ENCODE measurements around the gene HIF3A.
A peak's percentile ranks its signal among the peaks of the same experiment; 100 is the strongest.

HIF3A gene

GRCh38 chr19:46347985-46348384 lies 51.1 kb downstream of the HIF3A start:
- TF ChIP-seq CTCF (IDR thresholded peaks at IDR 0.05; ENCODE audit: low read length) (no peak), EZH2phosphoT487 (IDR thresholded peaks at IDR 0.05; ENCODE audit: low read length) (no peak)
- peak overlapping the region; percentile 89; the same call in 1 of the 2 replicates for H3K9ac ChIP-seq (ENCODE audit: low read length)
- H3K9me3 ChIP-seq (replicated peaks; ENCODE audit: insufficient read depth, low read length): no peaks in the 10 kb centered on the region
- H3K4me3 ChIP-seq (ENCODE audit: low read length): peak overlapping the region; percentile 96
- DNase-seq: no peak
- peak overlapping the region; percentile 82 for H3K4me2 ChIP-seq (ENCODE audit: low read depth, low read length)
- H3K27me3 ChIP-seq (replicated peaks; ENCODE audit: insufficient read depth, low read length): peaks cover 6% of the 10 kb centered on the region
- H3F3A ChIP-seq (ENCODE audit: insufficient read depth, low read length): 0 out of 2 replicates have a peak, but pooled peaks cover 6% of the 10 kb centered on the region
- H3K27ac ChIP-seq (ENCODE audit: low read length): no peak overlapping the region
- no peak overlapping the region for H2AFZ ChIP-seq (ENCODE audit: low read length)
- peaks cover 6% of the 10 kb centered on the region; the same call in 1 of the 2 replicates for H4K20me1 ChIP-seq (ENCODE audit: insufficient read depth, low read length)
- H3K79me2 ChIP-seq (ENCODE audit: low read length): peaks cover 59% of the 10 kb centered on the region
- no peaks in the 10 kb centered on the region for H3K9me2 ChIP-seq (replicated peaks; ENCODE audit: insufficient read depth, low read length)
- H3K36me3 ChIP-seq (replicated peaks; ENCODE audit: insufficient read depth, low read length): no peaks in the 10 kb centered on the region; the same call in 1 of the 2 replicates
- peaks cover 36% of the 10 kb centered on the region for H3K4me1 ChIP-seq (ENCODE audit: low read length)

GRCh38 chr19:46349311-46349993 lies 52.6 kb downstream of the HIF3A start:
- Histone ChIP-seq H4K20me1 (ENCODE audit: insufficient read depth, low read length) (peaks cover 6% of the 10 kb centered on the region; the same call in 1 of the 2 replicates), H3K4me1 (ENCODE audit: low read length) (peaks cover 36% of the 10 kb centered on the region)

GRCh38 chr19:46350029-46350757 lies 53.4 kb downstream of the HIF3A start:
- no peaks in the 10 kb centered on the region for H3K9me3 ChIP-seq (replicated peaks; ENCODE audit: insufficient read depth, low read length)
- peaks cover 79% of the 10 kb centered on the region for H3K79me2 ChIP-seq (ENCODE audit: low read length)
- H4K20me1 ChIP-seq (ENCODE audit: insufficient read depth, low read length): peaks cover 6% of the 10 kb centered on the region; the same call in 1 of the 2 replicates
- 0 out of 2 replicates have a peak, but pooled peaks cover 6% of the 10 kb centered on the region for H3F3A ChIP-seq (ENCODE audit: insufficient read depth, low read length)
- peak overlapping the region; percentile 11; the same call in 1 of the 2 replicates for H3K4me3 ChIP-seq (ENCODE audit: low read length)
- TF ChIP-seq EZH2 (optimal IDR thresholded peaks at IDR 0.05; ENCODE audit: low read depth, low read length) (no peak), EZH2phosphoT487 (IDR thresholded peaks at IDR 0.05; ENCODE audit: low read length) (no peak), CTCF (IDR thresholded peaks at IDR 0.05; ENCODE audit: low read length) (no peak)
- H3K4me2 ChIP-seq (ENCODE audit: low read depth, low read length): peak overlapping the region; percentile 60
- H2AFZ ChIP-seq (ENCODE audit: low read length): no peak overlapping the region
- H3K9ac ChIP-seq (ENCODE audit: low read length): no peak overlapping the region
- H3K9me2 ChIP-seq (replicated peaks; ENCODE audit: insufficient read depth, low read length): no peaks in the 10 kb centered on the region
- 0 out of 2 replicates have a peak, but pooled peaks cover 4% of the 10 kb centered on the region for H3K27me3 ChIP-seq (replicated peaks; ENCODE audit: insufficient read depth, low read length)
- peak overlapping the region; percentile 40; the same call in 1 of the 2 replicates for H3K27ac ChIP-seq (ENCODE audit: low read length)
- peaks cover 5% of the 10 kb centered on the region for H3K36me3 ChIP-seq (replicated peaks; ENCODE audit: insufficient read depth, low read length)
- H3K4me1 ChIP-seq (ENCODE audit: low read length): peaks cover 36% of the 10 kb centered on the region
- no peak for DNase-seq

More at GRCh38 chr19:46349311-46349993, 52.6 kb downstream of the HIF3A start:
- no peak overlapping the region; the same call in 1 of the 2 replicates for H3K9ac ChIP-seq (ENCODE audit: low read length)
- TF ChIP-seq CTCF (IDR thresholded peaks at IDR 0.05; ENCODE audit: low read length) (no peak), EZH2phosphoT487 (IDR thresholded peaks at IDR 0.05; ENCODE audit: low read length) (no peak), EZH2 (optimal IDR thresholded peaks at IDR 0.05; ENCODE audit: low read depth, low read length) (no peak)
- no peaks in the 10 kb centered on the region for H3K9me2 ChIP-seq (replicated peaks; ENCODE audit: insufficient read depth, low read length)
- H3K79me2 ChIP-seq (ENCODE audit: low read length): peaks cover 72% of the 10 kb centered on the region
- peaks cover 5% of the 10 kb centered on the region for H3K36me3 ChIP-seq (replicated peaks; ENCODE audit: insufficient read depth, low read length)
- H3K4me2 ChIP-seq (ENCODE audit: low read depth, low read length): peak overlapping the region; percentile 60
- H3K9me3 ChIP-seq (replicated peaks; ENCODE audit: insufficient read depth, low read length): no peaks in the 10 kb centered on the region
- 0 out of 2 replicates have a peak, but pooled peaks cover 5% of the 10 kb centered on the region for H3K27me3 ChIP-seq (replicated peaks; ENCODE audit: insufficient read depth, low read length)
- H3K27ac ChIP-seq (ENCODE audit: low read length): peak overlapping the region; percentile 40; the same call in 1 of the 2 replicates
- no peak overlapping the region for H2AFZ ChIP-seq (ENCODE audit: low read length)
- H3F3A ChIP-seq (ENCODE audit: insufficient read depth, low read length): 0 out of 2 replicates have a peak, but pooled peaks cover 6% of the 10 kb centered on the region
- peak overlapping the region; percentile 11; the same call in 1 of the 2 replicates for H3K4me3 ChIP-seq (ENCODE audit: low read length)
- DNase-seq: peak; percentile 15
